NCI-H526 treated with DMSO at 0.1 percent for 48 hours (cell line): ENCODE data around the gene CENATAC.
"Not testable (repeated sequence)": the region's sequence is repeated elsewhere in the genome, so short reads cannot be mapped to it uniquely, and the experiment has no call there.

ENCODE experiments used
- DNase-seq: peaks from one replicate; lab custom pipeline; 2025; lab: John Stamatoyannopoulos, UW

CENATAC gene, protein sequence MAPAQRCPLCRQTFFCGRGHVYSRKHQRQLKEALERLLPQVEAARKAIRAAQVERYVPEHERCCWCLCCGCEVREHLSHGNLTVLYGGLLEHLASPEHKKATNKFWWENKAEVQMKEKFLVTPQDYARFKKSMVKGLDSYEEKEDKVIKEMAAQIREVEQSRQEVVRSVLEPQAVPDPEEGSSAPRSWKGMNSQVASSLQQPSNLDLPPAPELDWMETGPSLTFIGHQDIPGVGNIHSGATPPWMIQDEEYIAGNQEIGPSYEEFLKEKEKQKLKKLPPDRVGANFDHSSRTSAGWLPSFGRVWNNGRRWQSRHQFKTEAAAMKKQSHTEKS

DNA sequence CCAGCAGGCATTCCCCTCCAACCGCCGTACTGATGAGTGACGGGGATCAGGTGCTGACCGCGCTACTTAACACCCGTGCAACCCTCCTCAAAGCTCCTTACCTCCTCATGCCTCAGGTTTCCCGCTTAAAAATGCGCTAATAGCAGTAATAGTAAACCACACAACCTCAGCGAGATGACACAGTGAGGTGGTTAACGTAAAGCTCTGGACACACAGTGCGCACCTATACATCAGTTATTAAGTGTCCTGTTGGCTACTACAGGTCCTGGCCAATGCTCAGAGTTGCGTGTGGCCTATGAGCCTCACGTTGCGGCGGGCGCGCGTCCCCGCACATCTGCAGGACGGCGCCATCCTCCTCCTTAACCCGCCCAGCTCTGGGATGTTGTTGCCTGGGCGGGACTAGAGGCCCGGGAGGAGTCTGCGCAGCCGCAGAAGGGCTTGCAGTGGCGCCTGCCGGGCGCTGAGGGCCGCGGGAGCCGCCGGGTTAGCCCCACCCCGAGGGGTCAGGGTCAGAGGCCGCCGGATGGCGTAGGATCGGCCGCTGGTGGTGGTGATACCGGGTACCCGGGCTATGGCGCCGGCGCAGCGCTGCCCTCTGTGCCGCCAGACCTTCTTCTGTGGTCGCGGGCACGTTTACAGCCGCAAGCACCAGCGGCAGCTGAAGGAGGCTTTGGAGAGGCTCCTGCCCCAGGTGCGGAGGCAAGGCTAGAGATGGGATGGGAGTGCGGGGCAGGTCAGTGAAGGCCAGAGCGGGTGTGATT, at the start of gene CENATAC:
TSS of gene CENATAC (plus strand) at position 512 of the 761 bp plus-strand sequence. CDS start at position 572, 60 bp downstream.
- peak; percentile 98 for DNase-seq

DNA sequence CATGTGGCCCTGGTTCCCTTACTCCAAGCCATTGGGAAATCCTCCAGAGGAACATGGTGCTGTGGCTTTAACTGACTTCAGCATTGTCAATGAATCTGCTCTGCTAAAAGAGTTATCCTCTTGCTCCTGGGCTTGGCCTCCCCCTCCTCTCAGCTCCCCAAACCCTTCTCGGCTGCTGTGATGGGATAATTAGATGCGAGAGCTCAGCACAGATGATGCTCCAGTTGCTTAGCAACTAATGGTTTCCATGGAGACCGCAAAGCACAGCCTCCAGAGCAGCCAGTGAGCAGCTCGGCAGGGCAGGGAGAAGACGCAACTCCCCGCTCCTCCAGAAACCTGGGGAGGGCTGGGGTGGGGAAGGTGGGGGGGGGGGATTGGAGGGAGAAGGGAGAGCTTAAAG, 44.7 kb upstream of the CENATAC start:
- no peak for DNase-seq

DNA sequence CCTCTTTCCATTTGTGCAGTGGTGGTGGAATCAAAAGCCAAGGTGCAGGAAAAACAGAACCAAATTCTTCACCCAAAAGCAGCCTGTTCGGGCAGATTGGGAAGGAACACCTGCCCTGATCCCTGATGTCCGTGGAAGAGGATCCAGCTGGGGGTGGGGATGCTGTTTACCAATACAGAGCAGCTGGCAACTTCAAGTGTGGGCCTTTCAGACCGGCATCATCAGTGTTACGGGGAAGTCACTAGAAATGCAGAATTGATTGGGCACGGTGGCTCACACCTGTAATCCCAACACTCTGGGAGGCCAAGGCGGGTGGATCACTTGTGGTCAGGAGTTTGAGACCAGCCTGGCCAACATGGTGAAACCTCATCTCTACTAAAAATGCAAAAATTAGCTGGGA, 44.0 kb upstream of the CENATAC start:
- not testable (repeated sequence) for DNase-seq

DNA sequence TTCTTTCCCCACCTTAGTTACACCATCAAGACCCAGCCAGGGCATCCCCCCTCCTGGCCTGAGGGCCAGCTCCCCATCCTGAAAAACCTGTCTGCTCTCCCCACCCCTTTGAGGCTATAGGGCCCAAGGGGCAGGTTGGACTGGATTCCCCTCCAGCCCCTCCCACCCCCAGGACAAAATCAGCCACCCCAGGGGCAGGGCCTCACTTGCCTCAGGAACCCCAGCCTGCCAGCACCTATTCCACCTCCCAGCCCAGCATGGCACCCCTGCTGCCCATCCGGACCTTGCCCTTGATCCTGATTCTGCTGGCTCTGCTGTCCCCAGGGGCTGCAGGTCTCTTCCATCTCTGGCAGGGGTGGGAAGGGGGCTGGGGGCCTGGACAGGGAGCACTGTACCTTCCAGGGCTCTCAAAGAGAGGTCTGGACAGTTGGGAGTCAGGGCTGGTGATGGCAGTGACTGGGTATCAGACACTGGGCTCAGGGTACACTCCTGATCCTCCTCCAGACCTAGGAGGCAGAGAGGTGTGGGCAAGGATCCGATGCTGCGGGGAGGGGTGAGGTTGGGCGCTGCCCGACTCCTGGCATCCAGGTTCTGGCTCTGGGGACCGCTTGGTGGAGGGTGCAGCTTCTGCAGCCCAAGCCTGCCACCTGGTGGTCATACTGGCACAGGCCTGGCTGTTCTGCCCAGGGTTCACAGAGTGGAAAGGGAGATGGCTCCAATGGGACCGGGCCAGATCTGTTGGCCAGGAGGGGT, 41.7 kb upstream of the CENATAC start, which contains the start of gene UPK2:
TSS of gene UPK2 (plus strand) at position 205 of the 753 bp plus-strand sequence. CDS start at position 258, 53 bp downstream.
- DNase-seq = peak; percentile 88

DNA sequence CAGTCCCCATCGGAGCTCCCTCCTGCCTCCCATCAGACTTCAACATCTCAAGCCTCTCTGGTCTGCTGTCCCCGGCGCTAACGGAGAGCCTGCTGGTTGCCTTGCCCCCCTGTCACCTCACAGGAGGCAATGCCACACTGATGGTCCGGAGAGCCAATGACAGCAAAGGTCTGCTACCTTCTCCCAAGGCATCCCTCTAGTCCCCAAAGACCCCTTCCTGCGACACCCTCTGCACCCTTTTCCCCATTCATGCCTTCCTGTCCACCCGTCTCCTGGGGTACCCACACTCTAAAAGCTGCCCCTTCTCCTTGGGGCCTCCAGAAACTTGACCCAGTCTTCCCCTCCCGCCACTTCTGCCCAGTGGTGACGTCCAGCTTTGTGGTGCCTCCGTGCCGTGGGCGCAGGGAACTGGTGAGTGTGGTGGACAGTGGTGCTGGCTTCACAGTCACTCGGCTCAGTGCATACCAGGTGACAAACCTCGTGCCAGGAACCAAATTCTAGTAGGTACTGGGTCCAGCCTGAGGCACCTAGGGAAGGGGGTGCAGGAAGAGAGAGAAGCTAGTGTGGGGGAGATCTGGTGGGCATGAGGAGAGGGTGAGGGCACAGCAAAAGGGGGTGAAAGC, 41.0 kb upstream of the CENATAC start:
- DNase-seq = no peak

DNA sequence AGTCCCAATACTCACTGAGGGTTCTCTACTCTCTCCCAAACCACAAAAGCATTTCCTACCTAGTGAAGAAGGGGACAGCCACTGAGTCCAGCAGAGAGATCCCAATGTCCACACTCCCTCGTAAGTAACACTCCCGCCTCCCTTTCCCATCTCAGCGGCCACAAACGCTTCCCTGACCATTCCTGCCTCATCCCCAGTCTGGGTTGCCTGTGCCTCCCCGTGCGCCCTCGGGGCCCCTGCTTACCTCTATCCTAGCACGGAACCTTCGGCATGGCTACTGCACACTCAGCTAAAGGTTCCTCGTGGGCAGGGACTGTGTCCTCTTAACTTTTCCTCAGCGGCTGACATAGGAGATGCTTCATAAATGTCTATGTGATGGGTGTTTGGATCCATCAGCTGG, 40.4 kb upstream of the CENATAC start:
- DNase-seq = no peak

DNA sequence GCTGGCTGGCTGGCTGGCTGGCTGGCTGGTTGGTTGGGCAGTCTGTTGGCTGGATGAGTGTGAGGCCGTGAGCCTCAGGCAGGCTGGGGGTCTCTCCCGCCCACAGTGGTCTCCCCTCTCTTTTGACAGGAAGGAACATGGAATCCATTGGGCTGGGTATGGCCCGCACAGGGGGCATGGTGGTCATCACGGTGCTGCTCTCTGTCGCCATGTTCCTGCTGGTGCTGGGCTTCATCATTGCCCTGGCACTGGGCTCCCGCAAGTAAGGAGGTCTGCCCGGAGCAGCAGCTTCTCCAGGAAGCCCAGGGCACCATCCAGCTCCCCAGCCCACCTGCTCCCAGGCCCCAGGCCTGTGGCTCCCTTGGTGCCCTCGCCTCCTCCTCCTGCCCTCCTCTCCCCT, 40.0 kb upstream of the CENATAC start:
- DNase-seq = no peak

DNA sequence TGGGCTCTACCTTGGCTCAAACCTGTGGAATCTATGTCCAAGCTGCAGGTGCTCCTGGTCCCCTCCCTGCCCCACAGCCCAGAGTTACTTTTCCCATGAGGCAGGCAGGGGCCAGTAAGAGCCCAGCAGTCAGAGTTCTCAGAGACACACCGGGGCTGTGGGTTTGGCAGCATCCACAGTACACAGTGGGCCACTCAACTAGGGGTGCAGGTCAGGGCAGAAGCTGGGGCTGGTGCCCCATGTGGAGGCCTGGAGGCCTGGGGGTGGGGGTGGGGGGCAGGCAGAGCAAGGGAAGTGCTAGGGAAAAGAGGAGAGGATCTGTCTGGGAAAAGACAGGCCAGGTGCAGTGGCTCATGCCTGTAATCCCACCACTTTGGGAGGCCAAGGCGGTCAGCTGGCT, 39.4 kb upstream of the CENATAC start:
- no peak for DNase-seq

DNA sequence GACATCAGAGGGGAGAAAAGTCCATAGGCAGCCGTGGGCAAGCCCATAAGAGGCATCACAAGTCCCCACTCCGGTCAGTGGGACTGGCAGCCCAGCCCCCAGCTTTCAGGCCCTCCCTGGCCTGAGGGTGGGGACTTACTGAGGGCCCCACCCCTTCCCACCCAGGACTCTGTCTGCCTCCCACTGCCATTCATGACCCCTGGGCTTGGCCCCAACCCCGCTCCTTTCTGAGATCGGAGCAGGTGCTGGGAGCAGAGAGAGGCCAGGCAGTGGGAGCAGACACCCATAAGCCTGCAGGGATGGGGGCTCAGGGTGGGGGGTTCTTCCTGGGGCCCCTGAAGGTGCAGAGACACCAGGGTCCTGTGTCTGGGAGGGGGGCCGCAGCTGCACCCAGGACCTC, 36.7 kb upstream of the CENATAC start:
- DNase-seq = no peak

DNA sequence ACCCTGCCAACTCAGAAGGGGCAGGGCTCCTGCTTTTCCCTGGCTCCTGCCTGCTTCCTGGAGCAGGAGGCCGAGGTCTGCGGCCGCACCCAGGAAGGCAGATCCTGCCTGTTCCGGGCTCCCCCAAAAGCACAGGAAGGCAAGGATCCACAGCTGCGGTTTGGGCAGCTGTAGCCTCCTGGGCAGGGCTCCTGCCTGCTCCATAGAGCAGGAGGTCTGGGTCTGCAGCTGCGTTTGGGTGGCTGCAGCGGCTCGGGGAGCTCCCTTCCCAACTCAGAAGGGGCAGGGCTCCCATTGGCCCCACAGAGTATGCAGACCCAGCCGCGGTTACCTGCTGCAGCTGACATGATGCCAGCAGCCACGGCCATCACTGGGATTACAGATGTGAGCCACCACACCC, 36.3 kb upstream of the CENATAC start:
- DNase-seq = no peak

DNA sequence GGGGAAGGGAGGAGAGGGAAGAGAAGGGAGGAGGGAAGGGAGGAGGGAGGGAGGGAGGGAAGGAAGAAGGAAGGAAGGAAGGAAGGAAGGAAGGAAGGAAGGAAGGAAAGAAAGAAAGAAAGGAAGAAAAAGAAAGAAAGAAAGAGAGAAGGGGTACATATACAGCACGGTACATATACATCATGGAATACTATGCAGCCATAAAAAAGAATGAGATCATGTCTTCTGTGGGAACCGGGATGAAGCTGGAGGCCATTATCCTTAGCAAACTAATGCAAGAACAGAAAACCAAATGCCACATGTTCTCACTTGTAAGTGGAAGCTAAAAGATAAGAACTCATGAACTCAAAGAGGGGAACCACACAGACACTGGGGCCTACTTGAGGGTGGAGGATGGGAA, 28.4 kb upstream of the CENATAC start:
- not testable (repeated sequence) for DNase-seq

DNA sequence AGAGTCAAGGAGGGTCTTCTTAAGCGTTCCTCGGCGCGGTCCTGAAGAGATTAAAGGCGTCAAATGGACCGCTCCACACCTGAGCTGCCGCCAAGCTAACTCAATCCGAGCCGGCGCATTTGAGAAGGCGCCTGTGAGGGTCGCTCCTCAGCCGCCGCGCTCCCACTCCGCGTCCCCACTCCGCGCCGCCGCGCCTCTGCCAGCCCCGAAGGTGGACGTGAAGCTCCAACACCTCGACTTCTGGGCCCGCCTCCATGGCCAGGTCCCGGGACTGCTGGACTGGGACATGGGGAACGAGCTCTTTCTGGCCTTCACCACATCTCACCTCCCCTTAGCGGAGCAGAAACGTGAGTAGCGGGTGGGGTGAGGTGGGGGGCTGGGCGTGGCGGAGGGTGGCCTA, 26.3 kb upstream of the CENATAC start, which contains the start of gene FOXR1:
TSS of gene FOXR1 (plus strand) at position 116 of the 400 bp plus-strand sequence. CDS start at position 287, 171 bp downstream.
- no peak for DNase-seq

DNA sequence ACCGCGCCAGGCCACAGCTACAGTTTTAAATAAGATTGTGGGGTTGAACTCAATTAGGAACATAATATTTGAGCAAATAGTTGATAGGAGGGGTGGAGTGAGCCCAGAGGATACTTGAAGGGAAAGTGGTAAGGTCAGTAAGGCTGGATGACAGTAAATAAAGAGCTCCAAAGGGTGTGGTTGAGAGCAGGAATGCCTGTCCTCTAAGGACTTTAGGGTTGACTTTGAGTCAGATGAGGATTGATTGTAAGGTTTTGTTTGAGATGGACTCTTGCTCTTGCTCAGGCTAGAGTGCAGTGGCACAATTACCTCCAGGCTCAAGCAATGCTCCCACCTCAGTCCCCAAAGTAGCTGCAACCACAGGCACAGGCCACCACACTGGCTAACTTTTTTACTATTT, 24.0 kb upstream of the CENATAC start:
- DNase-seq = no peak

DNA sequence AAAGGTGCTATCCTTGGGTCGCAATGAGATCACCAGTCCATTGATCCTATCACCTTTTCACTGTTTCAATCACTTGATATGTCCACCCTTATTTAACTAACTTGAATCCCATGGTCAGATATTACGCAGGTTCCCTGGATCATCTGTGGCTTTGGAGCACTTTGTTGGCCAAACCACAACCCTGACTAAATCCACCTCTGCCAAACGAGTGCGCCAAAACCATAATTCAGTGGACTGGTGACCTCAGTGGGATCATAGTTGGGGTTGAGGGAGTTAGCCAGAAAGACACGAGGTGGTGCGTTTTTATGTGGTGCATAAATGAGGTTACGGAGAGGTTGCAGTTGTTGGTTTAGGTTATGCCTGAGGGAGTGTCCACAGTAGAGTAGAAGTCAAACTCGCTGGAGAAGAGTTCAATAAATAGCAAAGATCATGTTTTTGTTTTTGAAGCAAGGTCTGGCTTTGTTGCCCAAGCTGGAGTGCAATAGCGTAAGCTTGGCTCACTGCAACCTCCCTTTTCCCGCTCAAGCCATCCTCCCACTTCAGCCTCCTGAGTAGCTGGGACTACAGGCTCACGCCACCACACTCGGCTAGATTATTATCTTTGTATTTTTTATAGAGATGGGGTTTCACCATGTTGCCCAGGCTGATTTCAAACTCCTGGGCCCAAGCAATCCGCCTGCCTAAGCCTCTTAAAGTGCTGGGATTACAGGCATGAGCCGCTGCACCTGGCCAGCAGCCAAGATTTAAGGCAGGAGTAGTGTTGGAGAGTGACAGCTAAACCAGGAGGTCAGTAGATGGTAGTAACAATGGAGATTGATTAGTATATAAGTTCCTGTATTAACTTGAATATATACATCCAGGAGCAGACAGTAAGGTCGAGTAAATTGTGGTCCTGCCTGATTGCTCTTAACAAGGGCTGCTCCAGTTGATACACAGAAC, 21.9 kb upstream of the CENATAC start:
- no peak for DNase-seq

DNA sequence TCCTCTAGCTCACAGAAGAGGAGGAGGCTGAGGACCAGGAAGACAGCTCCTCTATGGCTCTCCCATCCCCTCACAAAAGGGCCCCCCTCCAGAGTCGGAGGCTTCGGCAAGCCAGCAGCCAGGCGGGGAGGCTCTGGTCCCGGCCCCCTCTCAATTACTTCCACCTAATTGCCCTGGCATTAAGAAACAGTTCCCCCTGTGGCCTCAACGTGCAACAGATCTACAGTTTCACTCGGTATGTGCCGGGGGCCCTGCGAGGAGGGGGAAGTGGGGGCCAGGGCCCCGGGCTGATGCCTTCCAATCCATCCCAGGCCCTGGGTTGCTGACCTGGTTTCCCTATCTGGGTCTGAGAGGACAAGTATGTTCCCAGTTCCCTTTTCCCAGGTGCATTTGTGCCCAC, 18.5 kb upstream of the CENATAC start:
- no peak for DNase-seq

DNA sequence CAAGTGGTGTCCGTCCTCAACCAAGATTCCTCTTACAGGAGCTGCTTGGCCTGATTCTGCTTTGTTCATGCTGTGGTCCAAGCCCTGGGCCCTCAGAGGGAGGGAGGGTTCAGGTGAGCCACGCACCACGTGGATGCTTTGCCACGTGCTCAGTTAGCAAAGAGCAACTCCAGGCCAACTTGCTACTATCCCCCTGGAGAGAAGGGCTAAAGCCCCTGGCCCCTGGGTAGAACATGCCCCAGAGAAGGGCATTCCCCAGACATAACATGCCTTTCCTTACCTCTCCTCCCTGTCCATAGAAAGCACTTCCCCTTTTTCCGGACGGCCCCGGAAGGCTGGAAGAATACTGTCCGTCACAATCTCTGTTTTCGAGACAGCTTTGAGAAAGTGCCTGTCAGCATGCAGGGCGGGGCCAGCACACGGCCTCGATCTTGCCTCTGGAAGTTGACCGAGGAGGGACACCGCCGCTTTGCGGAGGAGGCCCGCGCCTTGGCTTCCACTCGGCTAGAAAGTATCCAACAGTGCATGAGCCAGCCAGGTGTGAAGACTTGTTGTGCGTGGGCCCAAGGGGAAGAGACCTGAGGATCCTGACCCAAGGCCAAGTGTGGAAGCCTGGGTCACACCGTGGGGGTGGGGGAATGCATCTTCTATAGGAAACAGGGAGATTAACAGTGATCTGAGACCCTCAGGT, 17.6 kb upstream of the CENATAC start:
- no peak for DNase-seq

DNA sequence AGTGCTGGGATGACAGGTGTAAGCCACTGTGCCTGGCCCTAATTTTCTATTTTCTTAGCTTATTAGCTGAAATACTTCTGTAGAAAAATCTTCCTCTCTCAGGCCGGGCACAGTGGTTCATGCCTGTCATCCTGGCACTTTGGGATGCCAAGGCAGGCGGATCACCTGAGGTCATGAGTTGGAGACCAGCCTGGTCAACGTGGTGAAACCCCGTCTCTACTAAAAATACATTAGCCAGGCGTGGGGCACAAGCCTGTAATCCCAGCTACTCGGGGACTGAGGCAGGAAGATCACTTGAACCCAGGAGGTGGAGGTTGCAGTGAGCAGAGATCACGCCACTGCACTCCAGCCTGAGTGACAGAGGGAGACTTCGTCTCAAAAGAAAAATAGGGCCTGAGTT, 13.6 kb upstream of the CENATAC start:
- not testable (repeated sequence) for DNase-seq

DNA sequence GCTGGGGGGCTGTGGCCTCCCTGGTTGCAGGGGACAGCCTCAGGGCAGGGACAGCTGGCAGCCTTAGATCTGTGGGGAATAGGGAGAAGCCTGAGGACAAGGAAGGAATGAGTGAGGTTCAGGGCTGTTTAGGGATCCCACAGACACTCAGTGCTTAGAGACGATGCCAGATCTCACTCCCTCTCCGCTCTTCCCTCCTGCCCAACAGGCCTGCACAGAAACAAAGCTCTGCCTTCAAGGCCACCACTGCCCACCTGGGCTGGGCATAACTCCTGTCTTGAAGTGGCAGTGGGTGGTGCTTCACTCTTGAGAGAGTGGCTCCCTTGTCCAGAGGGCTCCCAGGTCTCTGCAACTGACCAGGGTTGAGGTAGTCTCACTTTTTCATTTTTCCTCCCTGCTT, 13.1 kb upstream of the CENATAC start:
- DNase-seq = no peak

DNA sequence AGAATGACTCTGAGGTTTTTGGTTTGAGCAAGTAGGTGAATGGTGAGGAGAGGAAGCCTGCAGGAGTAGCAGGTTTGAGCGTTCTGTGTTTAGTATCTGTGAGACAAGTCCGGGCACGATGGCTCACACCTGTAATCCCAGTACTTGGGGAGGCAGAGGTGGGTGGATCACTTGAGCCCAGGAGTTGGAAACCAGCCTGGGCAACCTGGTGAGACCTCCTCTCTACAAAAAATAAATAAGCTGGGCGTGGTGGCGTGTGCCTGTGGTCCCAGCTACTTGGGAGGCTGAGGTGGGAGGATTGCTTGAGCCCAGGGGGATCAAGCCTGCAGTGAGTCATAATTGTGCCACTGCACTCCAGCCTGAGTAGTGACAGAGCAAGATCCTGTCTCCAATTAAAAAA, 9.7 kb upstream of the CENATAC start:
- peak; percentile 73 for DNase-seq

DNA sequence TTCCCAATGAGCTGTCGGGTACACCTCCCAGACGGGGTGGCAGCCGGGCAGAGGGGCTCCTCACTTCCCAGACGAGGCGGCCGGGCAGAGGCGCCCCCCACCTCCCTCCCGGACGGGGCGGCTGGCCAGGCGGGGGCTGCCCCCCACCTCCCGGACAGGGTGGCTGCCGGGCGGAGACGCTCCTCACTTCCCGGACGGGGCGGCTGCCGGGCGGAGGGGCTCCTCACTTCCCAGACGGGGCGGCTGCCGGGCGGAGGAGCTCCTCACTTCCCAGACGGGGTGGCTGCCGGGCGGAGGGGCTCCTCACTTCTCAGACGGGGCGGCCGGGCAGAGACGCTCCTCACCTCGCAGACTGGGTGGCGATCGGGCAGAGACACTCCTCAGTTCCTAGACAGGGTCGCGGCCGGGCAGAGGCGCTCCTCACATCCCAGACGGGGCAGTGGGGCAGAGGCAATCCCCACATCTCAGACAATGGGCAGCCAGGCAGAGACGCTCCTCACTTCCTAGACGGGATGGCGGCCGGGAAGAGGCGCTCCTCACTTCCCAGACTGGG, 6.4 kb upstream of the CENATAC start:
- DNase-seq = not testable (repeated sequence)
